HuH-7.5 (cell line): ENCODE results near the gene RBPMS2.

ENCODE experiments used
- DNase-seq: peaks from one replicate; pipeline ENCODE4 v3.0.0; 2011; ENCODE audit warnings: low spot score

RBPMS2 gene

GRCh38 chr15:64782751-64783150 lies 7.4 kb upstream of the RBPMS2 start:
- DNase-seq: no peak

- no peak for DNase-seq
Observed at GRCh38 chr15:64781299-64781698, 5.9 kb upstream of the RBPMS2 start.

- DNase-seq: no peak
Observed at GRCh38 chr15:64780600-64781156, 5.3 kb upstream of the RBPMS2 start.

- DNase-seq: no peak
Observed at GRCh38 chr15:64779630-64780029, 4.2 kb upstream of the RBPMS2 start.

GRCh38 chr15:64779024-64779423 lies 3.6 kb upstream of the RBPMS2 start:
- DNase-seq: no peak

GRCh38 chr15:64776402-64776786 lies 1.0 kb upstream of the RBPMS2 start:
- no peak for DNase-seq

- DNase-seq: peak; percentile 33
Observed at GRCh38 chr15:64774629-64775493, 528 bp downstream of the RBPMS2 start.

- no peak for DNase-seq
Observed at GRCh38 chr15:64774037-64774628, 1.3 kb downstream of the RBPMS2 start.

- DNase-seq: no peak
Observed at GRCh38 chr15:64773606-64774005, 1.8 kb downstream of the RBPMS2 start.

GRCh38 chr15:64772964-64773363 lies 2.4 kb downstream of the RBPMS2 start:
- no peak for DNase-seq

- DNase-seq: no peak
Observed at GRCh38 chr15:64772488-64772887, 2.9 kb downstream of the RBPMS2 start.

GRCh38 chr15:64770626-64771025 lies 4.8 kb downstream of the RBPMS2 start:
- no peak for DNase-seq

- DNase-seq: no peak
Observed at GRCh38 chr15:64767203-64767602, 8.2 kb downstream of the RBPMS2 start.

- no peak for DNase-seq
Observed at GRCh38 chr15:64766058-64766457, 9.3 kb downstream of the RBPMS2 start.

GRCh38 chr15:64763874-64764273 lies 11.5 kb downstream of the RBPMS2 start:
- DNase-seq: no peak

GRCh38 chr15:64763462-64763861 lies 11.9 kb downstream of the RBPMS2 start:
- no peak for DNase-seq

GRCh38 chr15:64763021-64763420 lies 12.4 kb downstream of the RBPMS2 start:
- no peak for DNase-seq

- DNase-seq: no peak
Observed at GRCh38 chr15:64762546-64762945, 12.8 kb downstream of the RBPMS2 start.

GRCh38 chr15:64761156-64761555 lies 14.2 kb downstream of the RBPMS2 start:
- no peak for DNase-seq

GRCh38 chr15:64760056-64760455 lies 15.3 kb downstream of the RBPMS2 start:
- DNase-seq: no peak

- no peak for DNase-seq
Observed at GRCh38 chr15:64755427-64755940, 19.9 kb downstream of the RBPMS2 start.

GRCh38 chr15:64754663-64755426 lies 20.5 kb downstream of the RBPMS2 start:
- DNase-seq: no peak
